GM23338 (cell line): ENCODE measurements around the gene OGA.

Experiments
- EZH2 ChIP-seq: fragments of 200-600 bp; sonication (generic); IDR thresholded peaks from one replicate; pipeline ENCODE4 v1.8.0; 2017; ENCODE audit warnings: antibody characterized with exemption, mild to moderate bottlenecking, low read depth; ENCODE audit not compliant: unreplicated experiment
- EZH2phosphoT487 ChIP-seq: fragments of 200-600 bp; sonication (generic); IDR thresholded peaks from one replicate; pipeline ENCODE4 v1.8.1; 2018; ENCODE audit warnings: antibody characterized with exemption; ENCODE audit not compliant: unreplicated experiment
- POLR2AphosphoS5 ChIP-seq: IDR thresholded peaks from 2 replicates; pipeline ENCODE4 v1.6.1; 2016; ENCODE audit warnings: antibody characterized with exemption, low read depth
- TF ChIP-seq, protein P1 (sequence below), 2 experiments: fragments of 200-600 bp in 1 of 2; sonication (generic) in 1 of 2; conservative IDR thresholded peaks; 2 replicates each; pipeline versions ENCODE4 v1.5.1 to v1.6.1; 2016 to 2017; ENCODE audit warnings: antibody characterized with exemption in 2 of 2, low read depth in 2 of 2, mild to moderate bottlenecking in 2 of 2, moderate library complexity in 1 of 2

- TF ChIP-seq, protein P1, sequence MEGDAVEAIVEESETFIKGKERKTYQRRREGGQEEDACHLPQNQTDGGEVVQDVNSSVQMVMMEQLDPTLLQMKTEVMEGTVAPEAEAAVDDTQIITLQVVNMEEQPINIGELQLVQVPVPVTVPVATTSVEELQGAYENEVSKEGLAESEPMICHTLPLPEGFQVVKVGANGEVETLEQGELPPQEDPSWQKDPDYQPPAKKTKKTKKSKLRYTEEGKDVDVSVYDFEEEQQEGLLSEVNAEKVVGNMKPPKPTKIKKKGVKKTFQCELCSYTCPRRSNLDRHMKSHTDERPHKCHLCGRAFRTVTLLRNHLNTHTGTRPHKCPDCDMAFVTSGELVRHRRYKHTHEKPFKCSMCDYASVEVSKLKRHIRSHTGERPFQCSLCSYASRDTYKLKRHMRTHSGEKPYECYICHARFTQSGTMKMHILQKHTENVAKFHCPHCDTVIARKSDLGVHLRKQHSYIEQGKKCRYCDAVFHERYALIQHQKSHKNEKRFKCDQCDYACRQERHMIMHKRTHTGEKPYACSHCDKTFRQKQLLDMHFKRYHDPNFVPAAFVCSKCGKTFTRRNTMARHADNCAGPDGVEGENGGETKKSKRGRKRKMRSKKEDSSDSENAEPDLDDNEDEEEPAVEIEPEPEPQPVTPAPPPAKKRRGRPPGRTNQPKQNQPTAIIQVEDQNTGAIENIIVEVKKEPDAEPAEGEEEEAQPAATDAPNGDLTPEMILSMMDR (conservative IDR thresholded peaks at IDR 0.05; ENCODE audit: low read depth in 2 of 2): no peak
- TF ChIP-seq EZH2 (no peak), POLR2AphosphoS5 (no peak), EZH2phosphoT487 (no peak)
These were observed 11.5 kb upstream of the OGA start for GRCh38 chr10:101829561-101830315.
